CD14-positive monocyte (primary cell): Measurements from ENCODE around the gene PTER. TPM values are rescaled to one million over a fixed set of nuclear protein-coding genes. Genes with fewer than 3 reads are reported as not detected.

Source experiments
- DNase-seq, 3 donors: peaks; one replicate each; pipeline ENCODE4 v3.0.0-alpha.2; 2011 to 2022
- H2AFZ ChIP-seq: 2 replicates; pipeline ENCODE4 v1.6.0; 2012; ENCODE audit warnings: mild to moderate bottlenecking, low read depth, low read length, inconsistent platforms; ENCODE audit not compliant: insufficient read depth, poor library complexity, severe bottlenecking
- H3K27ac ChIP-seq, 2 donors: 1 replicate in 1 of 2; 2 replicates in 1 of 2; pipeline ENCODE4 v1.5.1; 2012 to 2013; ENCODE audit warnings: low read length in 2 of 2, control low read depth in 1 of 2, inconsistent platforms in 1 of 2, low read depth in 1 of 2, mild to moderate bottlenecking in 1 of 2
- H3K27me3 ChIP-seq, 2 donors: one replicate each; pipeline versions ENCODE4 v1.6.0 to v1.6.1; 2011 to 2013; ENCODE audit warnings: low read length in 2 of 2; ENCODE audit not compliant: control insufficient read depth in 2 of 2, insufficient read depth in 2 of 2
- H3K36me3 ChIP-seq, 2 donors: replicated peaks in 1 of 2; 1 replicate in 1 of 2; 2 replicates in 1 of 2; pipeline versions ENCODE4 v1.5.1 to v1.6.1; 2012 to 2013; ENCODE audit warnings: low read length in 2 of 2, control low read depth in 1 of 2, inconsistent platforms in 1 of 2, mild to moderate bottlenecking in 1 of 2; ENCODE audit not compliant: insufficient read depth in 2 of 2, control insufficient read depth in 1 of 2
- H3K4me1 ChIP-seq, 2 donors: 1 replicate in 1 of 2; 2 replicates in 1 of 2; pipeline versions ENCODE4 v1.5.1 to v1.6.1; 2012 to 2013; ENCODE audit warnings: low read length in 2 of 2, control low read depth in 1 of 2, inconsistent platforms in 1 of 2, mild to moderate bottlenecking in 1 of 2, moderate library complexity in 1 of 2; ENCODE audit not compliant: insufficient read depth in 2 of 2, control insufficient read depth in 1 of 2
- H3K4me2 ChIP-seq: replicated peaks from 2 replicates; pipeline ENCODE3; 2012; ENCODE audit warnings: low read length, moderate library complexity, mild to moderate bottlenecking; ENCODE audit not compliant: poor library complexity, severe bottlenecking; ENCODE audit errors: extremely low read depth
- H3K4me3 ChIP-seq, 3 experiments: fragments of 200-600 bp in 1 of 3; sonication (generic) in 1 of 3; replicated peaks in 1 of 3; 1 replicate in 2 of 3; 2 replicates in 1 of 3; pipeline ENCODE4 v1.5.1; 2011 to 2013; ENCODE audit warnings: low read length in 3 of 3, mild to moderate bottlenecking in 3 of 3, control low read depth in 2 of 3, low read depth in 2 of 3, inconsistent platforms in 1 of 3, moderate library complexity in 1 of 3
- H3K79me2 ChIP-seq: 2 replicates; pipeline ENCODE4 v1.6.0; 2012; ENCODE audit warnings: mild to moderate bottlenecking, control low read depth, inconsistent platforms, low read length, moderate library complexity; ENCODE audit not compliant: insufficient read depth
- H3K9ac ChIP-seq: 2 replicates; pipeline ENCODE4 v1.6.0; 2017; ENCODE audit warnings: low read length, mild to moderate bottlenecking; ENCODE audit not compliant: insufficient read depth, poor library complexity, severe bottlenecking
- H3K9me3 ChIP-seq, 2 donors: replicated peaks in 1 of 2; 1 replicate in 1 of 2; 2 replicates in 1 of 2; pipeline versions ENCODE4 v1.5.1 to v1.6.1; 2012 to 2013; ENCODE audit warnings: low read length in 2 of 2, control low read depth in 1 of 2; ENCODE audit not compliant: control insufficient read depth in 1 of 2, insufficient read depth in 1 of 2
- H4K20me1 ChIP-seq: 2 replicates; pipeline ENCODE4 v1.6.0; 2012; ENCODE audit warnings: mild to moderate bottlenecking, low read length, control low read depth, moderate library complexity; ENCODE audit not compliant: insufficient read depth
- H3K27ac Mint-ChIP-seq, 7 donors: one replicate each; pipeline ENCODE4 v1.8.0; 2020; ENCODE audit warnings: mild to moderate bottlenecking in 7 of 7, mixed read lengths in 7 of 7, moderate library complexity in 6 of 7, inconsistent platforms in 2 of 7
- H3K27me3 Mint-ChIP-seq, 3 donors: one replicate each; pipeline ENCODE4 v1.8.0; 2021 to 2022; ENCODE audit warnings: low read depth in 3 of 3, mild to moderate bottlenecking in 3 of 3, mixed read lengths in 3 of 3, moderate library complexity in 3 of 3, inconsistent platforms in 1 of 3
- H3K36me3 Mint-ChIP-seq, 2 donors: one replicate each; pipeline ENCODE4 v1.8.0; 2020; ENCODE audit warnings: mixed read lengths in 2 of 2, inconsistent platforms in 1 of 2, mild to moderate bottlenecking in 1 of 2
- H3K4me1 Mint-ChIP-seq: one replicate; pipeline ENCODE4 v1.8.0; 2020; ENCODE audit warnings: mild to moderate bottlenecking, mixed read lengths
- H3K4me3 Mint-ChIP-seq, 2 donors: one replicate each; pipeline ENCODE4 v1.8.0; 2020; ENCODE audit warnings: mild to moderate bottlenecking in 2 of 2, mixed read lengths in 2 of 2, moderate library complexity in 1 of 2
- H3K9me3 Mint-ChIP-seq, 7 donors: one replicate each; pipeline ENCODE4 v1.8.0; 2020 to 2022; ENCODE audit warnings: mixed read lengths in 7 of 7, mild to moderate bottlenecking in 6 of 7, moderate library complexity in 6 of 7, inconsistent platforms in 2 of 7
- CTCF ChIP-seq: fragments of 200-600 bp; IDR thresholded peaks from one replicate; pipeline ENCODE4 v1.8.0; 2022; ENCODE audit warnings: antibody characterized with exemption, mild to moderate bottlenecking
- WGBS: methylation state at CpG from one replicate; pipeline ENCODE4 v1.1.5; 2013; ENCODE audit warnings: missing lambda C conversion rate; ENCODE audit not compliant: insufficient coverage; 5-methylcytosine and 5-hydroxymethylcytosine counted together
- intact Hi-C, 2 donors: fragments of 100-400 bp; cut with micrococcal nuclease; formaldehyde crosslinking; loops; one replicate each; pipeline versions ENCODE4 v1.15.0 to v1.15.1; 2023
- polyA plus RNA-seq, 3 donors: library from polyadenylated mRNA; depleted of rRNA in 1 of 3; unstranded in 2 of 3; stranded (reverse) in 1 of 3; fragments of 300-500 nt in 2 of 3; fragments of >200 nt in 1 of 3; fragmentation: Illumina TruSeq in 2 of 3; gene quantifications; 1 replicate in 2 of 3; 2 replicates in 1 of 3; pipeline ENCODE4 v1.2.3, GENCODE V29; 2012 to 2021

Gene PTER
- polyA plus RNA-seq, 3 donors = 7.4 to 15.9 (median 8.9) TPM

- H3K4me2 ChIP-seq = peak overlapping the region; percentile 47
- H3K4me1 ChIP-seq = peaks cover 0 to 3% of the 10 kb centered on the region in 2 donors
- H3K27me3 ChIP-seq = peaks cover 41 to 52% of the 10 kb centered on the region in 2 donors
- peaks cover 14 to 20% of the 10 kb centered on the region in 2 donors for H3K36me3 Mint-ChIP-seq
- peak overlapping the region in 1 of 3 experiments; percentile 34 for H3K4me3 ChIP-seq
- intact Hi-C loops = no loop called here
- H3K9me3 ChIP-seq = peaks cover 0 to 15% of the 10 kb centered on the region in 2 donors
- peak overlapping the region; percentile 34 to 65 for H3K4me3 Mint-ChIP-seq
- no peak for TF ChIP-seq CTCF
- no peaks in the 10 kb centered on the region for H4K20me1 ChIP-seq
- H3K9me3 Mint-ChIP-seq = peaks cover 0 to 11% (median 5%) of the 10 kb centered on the region in 7 donors
- H3K36me3 ChIP-seq = no peaks in the 10 kb centered on the region
- H3K9ac ChIP-seq = peak overlapping the region; percentile 1
- no peak overlapping the region for H3K27ac ChIP-seq
- peaks cover 41 to 61% (median 42%) of the 10 kb centered on the region in 3 donors for H3K27me3 Mint-ChIP-seq
- no peak overlapping the region for H3K27ac Mint-ChIP-seq
- no peak overlapping the region for H2AFZ ChIP-seq
- H3K4me1 Mint-ChIP-seq = peaks cover 10% of the 10 kb centered on the region
- no peaks in the 10 kb centered on the region for H3K79me2 ChIP-seq
- under 1% methylated on average over 34 of the region's 39 CpGs for WGBS
- DNase-seq = no peak
Observed at GRCh38 chr10:16520900-16521299, 84.1 kb downstream of the PTER start.

GRCh38 chr10:16521311-16522016 is 84.7 kb downstream of the PTER start, which contains the start of gene C1QL3:
Gene C1QL3, minus strand, starts transcription at chr10:16521879. Its CDS starts 814 bp downstream, at chr10:16521065.
- intact Hi-C loops = no loop called here
- peak within 1 kb of the TSS; percentile 70 to 90 for H3K4me3 Mint-ChIP-seq
- no peak within 1 kb of the TSS for H3K27ac ChIP-seq
- H3K36me3 ChIP-seq = no peaks in the 10 kb centered on the region
- H3K4me1 ChIP-seq = peaks cover 0 to 3% of the 10 kb centered on the region in 2 donors
- H3K4me3 ChIP-seq = peak within 1 kb of the TSS in 1 of 3 experiments; percentile 34
- no peak for TF ChIP-seq CTCF
- H3K4me2 ChIP-seq = peak within 1 kb of the TSS; percentile 47
- H3K9me3 Mint-ChIP-seq = peaks cover 0 to 11% (median 5%) of the 10 kb centered on the region in 7 donors
- WGBS = 2% methylated on average over 62 of the region's 68 CpGs
- H3K9ac ChIP-seq = peak within 1 kb of the TSS; percentile 1
- peaks cover 41 to 52% of the 10 kb centered on the region in 2 donors for H3K27me3 ChIP-seq
- H3K36me3 Mint-ChIP-seq = peaks cover 14 to 20% of the 10 kb centered on the region in 2 donors
- H2AFZ ChIP-seq = no peak within 1 kb of the TSS
- peaks cover 0 to 15% of the 10 kb centered on the region in 2 donors for H3K9me3 ChIP-seq
- no peak within 1 kb of the TSS for H3K27ac Mint-ChIP-seq
- H3K4me1 Mint-ChIP-seq = peaks cover 10% of the 10 kb centered on the region
- no peaks in the 10 kb centered on the region for H3K79me2 ChIP-seq
- H4K20me1 ChIP-seq = no peaks in the 10 kb centered on the region
- peaks cover 41 to 61% (median 42%) of the 10 kb centered on the region in 3 donors for H3K27me3 Mint-ChIP-seq
- no peak for DNase-seq
